GM18502 (cell line): ENCODE results near the gene TBC1D4.
"Not testable (repeated sequence)": the region's sequence is repeated elsewhere in the genome, so short reads cannot be mapped to it uniquely, and the experiment has no call there.

Source experiments
- ATAC-seq: cut with Tn5 transposase; IDR thresholded peaks from one replicate; pipeline ENCODE4 v1.9.1; 2021; ENCODE audit warnings: mild to moderate bottlenecking; ENCODE audit not compliant: unreplicated experiment, poor library complexity

The TBC1D4 gene

DNA sequence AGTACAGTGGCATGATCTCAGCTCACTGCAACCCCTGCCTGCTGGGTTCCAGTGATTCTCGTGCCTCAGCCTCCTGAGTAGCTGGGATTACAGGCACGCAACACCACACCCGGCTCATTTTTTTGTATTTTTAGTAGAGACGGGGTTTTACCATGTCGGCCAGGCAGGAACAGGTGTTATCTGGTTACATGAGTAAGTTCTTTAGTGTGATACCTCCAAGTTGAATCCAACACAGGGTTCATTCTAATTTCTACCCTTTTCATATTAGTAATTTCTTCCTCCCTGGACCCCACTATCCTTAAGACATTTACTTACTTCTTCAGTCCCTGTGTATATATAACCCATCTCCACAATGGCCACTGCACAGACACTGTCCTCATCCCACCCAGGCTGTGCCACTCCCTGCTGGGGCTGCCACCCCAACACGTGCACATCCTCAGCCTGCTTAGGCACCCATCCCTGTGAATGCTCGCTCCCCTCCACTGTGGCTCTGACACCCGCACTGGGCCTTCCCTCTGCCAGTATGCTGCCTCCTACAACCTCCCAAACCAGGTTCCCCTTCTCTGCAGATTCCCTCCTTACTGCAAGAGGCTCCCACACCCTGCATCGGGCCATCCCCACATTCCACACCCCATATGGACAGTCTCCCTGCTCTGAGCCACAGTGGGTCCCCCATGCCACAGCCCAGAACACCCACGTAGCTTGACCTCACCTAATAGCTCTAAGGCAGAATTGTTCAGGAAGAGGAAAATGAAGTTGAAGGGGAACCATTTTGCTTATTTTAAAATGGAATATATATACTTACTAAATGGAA, 147.1 kb downstream of the TBC1D4 start:
- no peak for ATAC-seq

DNA sequence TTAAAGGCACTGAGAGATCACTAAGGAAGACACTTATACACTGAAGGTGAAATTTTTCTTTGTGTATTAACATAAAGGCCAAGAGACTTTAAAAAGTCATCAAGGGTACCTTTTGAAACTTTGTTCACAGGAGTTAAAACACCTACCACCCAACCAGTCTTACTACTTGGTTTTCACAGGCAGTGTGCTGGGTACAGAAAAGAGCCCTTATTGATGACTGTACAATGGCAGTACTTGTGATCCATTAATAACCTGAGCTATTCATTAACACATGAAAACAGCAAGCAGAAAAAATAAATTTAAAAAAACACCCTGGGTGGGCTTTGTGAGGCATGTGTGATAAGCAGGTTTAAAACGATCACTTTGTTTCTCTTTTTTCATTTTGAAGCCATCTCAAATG, 148.9 kb downstream of the TBC1D4 start:
- ATAC-seq = no peak

DNA sequence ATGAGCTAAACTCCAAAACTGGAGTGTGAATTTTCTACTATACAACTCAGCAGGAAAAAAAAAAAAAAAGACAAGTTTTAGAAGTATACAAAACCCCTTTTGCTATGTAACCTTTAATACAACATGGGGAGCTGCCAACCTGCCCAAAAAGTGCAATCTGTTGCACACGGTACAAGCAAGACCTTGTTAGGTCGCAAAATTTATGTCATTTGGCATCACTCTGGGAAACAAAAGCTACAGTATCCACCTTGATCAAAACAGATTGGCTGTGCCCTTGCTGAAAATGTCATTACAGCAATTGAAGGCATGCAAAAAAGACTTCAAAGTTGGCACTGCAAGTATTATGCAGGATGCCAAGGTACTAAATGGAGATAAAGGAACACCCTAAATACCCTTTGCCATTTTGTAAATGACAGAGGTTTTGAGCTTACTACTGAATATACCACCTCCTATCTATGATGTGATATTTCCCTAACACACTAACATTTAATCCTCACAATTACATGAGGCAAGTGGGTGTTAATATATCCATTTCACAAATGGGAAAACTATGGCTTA, 150.1 kb downstream of the TBC1D4 start:
- no peak for ATAC-seq

DNA sequence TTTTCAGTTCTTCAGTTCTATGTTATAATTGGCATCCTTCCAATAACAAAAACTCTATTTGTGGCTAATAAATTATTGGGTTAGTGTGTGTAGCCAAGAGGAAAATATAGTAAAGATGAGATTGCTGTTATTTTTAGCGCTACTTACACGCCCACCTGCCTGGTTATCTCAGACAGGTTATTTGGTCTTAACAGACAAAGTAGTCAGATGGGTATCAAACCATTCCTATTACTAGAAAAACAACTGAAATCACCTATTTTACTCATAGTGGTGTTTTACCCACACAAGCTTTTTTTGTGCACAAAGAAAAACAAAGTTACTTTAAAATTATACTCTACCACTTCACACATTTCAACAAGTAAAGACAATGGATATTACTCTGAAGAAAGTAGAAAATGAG, 151.2 kb downstream of the TBC1D4 start:
- ATAC-seq = no peak

DNA sequence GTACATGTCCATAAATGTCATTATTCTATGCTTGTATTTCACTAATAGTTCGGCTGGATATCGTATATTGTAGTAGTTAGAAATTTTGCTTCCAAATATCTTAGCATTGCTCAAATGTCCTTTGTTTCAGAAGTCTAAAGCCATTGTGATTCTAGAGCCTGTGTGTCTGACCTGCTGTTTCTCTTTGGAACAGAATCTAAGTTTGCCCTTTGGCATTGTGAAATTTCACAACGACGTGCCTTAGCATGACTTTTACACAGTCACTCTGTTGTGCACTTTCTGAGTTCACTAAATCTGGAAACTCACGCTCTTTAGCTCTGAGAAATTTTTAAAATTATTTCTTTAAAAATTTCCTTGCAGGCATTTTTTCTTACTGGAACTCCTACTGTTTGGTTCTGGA, 152.2 kb downstream of the TBC1D4 start:
- no peak for ATAC-seq

DNA sequence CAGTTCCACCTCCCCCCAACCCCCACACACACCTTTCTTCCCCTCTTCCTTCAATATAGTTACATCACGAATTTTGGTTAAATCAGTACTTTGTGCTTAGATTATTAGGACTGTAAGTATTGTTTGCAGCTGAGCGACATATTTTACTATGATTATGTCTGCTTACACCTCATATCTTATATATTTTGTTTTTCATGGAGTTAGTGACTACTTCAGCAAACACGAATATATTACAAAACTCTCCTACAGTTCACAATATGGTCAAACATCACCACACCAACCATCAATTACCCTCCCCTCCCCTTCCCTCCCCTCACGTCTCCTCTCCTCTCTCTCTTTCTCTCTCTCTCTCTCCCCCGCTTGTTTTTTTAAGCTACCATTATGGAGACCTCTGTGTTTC, 152.9 kb downstream of the TBC1D4 start:
- no peak for ATAC-seq

DNA sequence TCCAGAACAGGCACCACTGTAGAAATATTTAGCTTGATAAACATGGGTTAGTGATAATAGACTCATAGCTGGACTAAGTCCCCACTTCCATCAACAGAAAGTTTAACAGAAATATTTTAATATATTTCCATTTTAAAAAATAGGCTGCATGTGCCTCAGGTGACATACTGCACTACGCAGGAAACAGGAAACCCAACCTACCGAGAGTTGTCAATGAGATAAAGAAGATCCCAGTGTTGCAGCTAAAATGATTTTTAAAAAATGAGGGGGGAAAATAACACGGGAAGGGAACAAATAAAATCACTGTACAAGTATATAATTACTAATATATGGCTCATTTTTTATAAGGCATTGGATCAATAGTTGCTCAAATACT, 154.8 kb downstream of the TBC1D4 start:
- peak; percentile 4 for ATAC-seq

DNA sequence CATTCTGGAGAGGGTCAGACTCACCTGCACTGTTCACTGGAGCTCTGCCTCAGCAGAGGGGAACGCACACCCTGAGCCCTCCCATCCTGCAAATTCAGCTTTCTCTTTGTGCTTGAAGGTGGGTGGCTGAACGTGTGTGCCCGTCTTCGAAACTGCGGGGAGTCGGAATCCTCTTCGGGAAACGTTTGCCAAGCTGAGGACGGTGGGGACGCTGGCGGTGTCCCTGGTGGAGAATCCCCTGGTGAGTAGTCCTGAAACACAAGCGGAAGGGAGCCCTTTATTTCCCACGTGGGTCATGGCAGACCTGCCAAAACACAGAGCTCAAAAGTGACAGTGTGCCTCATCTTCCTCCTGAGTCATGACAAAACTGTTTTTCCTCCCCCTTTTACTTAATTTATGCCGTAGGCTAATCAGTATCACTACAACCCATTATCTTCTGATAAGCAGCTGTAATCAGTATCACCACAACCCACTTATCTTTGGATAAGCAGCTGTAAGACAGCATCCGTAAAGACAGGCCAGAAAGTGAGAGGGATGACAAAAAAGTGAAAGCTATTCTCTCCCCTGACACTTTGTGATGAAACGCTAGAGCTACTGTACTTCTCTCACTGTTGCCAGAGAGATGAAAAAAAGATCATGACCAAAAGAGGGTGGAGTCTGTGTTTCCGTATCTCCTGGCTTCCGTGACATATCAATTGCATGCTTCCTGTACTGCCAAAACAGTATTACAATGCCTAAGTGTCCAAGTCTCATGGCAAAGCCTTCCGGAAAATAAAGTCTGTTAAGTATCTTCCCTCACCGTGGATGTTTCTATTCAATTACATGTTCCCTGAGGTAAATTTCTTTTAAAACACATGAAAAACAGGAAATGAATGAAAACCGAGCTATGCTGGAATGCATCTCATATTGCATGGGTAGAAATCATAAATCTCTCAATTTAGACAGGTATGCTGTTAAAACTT, 155.5 kb downstream of the TBC1D4 start:
- ATAC-seq = peak; percentile 94

DNA sequence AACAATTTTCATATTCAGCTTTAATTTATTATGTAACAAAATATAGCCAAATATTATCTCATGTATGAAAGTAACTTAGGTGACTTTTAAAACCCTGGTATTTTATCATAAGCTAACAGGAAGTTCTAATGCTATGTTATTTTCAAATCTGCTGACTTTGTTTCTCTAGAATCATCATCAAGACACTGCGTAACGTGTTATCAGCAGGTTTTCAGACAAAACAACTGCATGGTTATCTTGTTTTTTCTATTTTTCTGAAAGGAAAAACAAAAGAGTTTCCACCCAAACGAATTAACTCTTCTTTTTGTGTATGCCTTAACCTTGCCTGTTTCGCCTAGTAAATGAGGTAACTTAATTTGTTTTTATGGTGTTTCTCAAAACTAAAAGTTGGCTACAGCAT, 156.3 kb downstream of the TBC1D4 start:
- ATAC-seq = no peak

DNA sequence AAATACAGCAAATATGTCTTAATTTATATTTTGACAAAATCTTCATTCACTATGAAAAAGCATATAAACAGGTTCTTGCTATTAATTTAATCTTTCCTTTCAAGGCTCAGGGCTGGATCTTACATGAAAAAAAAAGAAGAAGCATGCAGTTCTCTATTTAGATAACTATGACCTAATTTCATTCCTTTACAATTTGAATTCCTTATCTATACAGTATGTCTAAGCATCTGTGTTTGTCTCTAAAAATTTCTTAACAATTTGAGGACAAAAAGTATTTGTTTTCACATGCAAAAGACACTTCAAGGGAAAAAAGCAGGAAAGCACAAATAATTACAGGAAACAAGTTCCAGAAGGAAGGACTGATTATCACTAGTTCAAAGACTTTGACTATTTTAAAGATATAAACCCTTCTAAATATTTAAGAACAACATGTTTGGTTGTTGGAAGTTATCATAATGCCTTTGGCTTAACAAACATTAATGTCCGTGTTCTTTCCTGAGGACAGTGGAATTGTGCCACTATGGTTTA, 157.5 kb downstream of the TBC1D4 start:
- ATAC-seq = no peak

DNA sequence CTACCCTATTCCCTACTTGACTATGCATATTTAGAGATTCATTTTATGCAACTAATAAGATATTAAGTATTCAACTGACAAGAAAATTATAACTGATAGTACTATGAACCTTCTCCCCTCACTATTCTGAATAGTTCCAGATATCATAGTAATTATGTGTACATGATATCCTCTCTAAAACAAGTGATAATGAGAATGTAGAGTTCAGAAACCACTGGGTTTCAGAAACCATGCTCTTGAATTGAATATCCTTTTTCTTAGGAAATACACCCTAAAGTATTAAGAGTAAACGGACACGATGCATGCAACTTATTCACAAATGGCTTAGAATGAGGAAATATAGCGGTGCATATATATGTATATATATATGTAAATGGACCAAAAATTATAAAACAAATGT, 160.9 kb downstream of the TBC1D4 start:
- no peak for ATAC-seq

DNA sequence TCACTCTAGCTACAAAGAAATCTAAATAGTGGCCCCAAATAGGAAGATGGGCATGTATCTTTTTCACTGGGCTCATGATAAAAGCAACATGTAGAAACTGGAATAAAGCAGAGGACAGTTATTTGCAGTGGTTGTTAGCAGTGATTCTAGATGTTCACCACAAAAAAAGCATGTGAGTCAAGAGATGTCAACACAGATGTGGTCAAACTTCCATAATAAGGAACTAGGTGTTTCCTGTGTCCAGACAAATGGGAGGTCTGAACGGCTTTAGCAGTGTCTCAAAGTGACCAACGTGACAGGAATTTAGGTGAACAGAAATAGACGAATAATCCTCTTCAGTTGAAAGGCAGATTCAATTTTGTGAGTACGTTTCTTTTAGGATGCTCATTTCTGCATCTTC, 162.7 kb downstream of the TBC1D4 start:
- no peak for ATAC-seq

DNA sequence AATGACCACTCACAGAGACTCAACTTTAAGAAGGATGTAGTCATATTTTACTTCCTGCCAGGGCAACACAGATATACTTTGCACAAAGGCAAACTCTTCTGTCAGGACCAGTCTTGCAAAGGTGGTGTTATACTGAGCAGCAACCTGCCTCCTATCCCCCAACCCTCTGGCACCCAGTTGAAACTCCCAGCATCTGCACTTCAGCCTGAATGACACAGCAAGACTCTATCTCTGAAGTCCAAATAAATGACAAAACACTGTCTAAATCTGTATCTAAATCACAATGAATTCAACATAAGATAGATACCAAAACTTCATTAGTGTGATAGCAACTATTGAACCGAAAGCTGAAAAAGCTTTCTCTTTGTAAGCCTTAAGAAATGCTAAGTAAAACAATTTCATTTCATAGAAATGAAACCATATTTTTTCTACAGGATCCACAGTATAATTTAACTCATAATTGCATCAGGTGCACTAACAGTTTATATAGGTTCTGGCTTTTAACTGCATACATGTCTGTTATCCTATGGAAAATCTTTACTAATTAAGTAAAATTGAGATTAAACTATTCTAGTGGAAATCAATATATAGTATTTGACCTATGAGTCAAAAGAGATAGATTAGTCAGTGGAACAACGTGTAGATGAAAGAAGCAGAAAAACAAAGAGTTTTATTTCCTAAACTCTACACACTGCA, 163.7 kb downstream of the TBC1D4 start:
- no peak for ATAC-seq

DNA sequence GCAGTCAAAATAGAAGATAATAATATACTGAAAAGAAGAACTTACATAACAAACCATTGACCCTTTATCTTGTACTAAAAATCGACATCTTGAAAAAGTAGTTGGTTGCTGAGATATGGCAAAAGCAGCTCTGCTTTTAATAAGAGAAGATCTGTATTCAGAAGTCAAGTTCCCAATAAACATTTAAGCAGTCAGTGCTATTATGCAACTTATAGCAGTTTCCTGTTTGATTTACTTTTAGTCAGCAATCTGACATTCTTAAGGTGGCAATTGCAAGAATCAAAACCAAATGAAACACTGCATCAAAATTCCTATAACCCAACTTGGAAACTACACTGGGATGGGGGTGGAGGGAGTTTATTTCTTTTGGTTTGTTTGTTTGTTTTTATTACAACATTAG, 165.5 kb downstream of the TBC1D4 start:
- ATAC-seq = no peak

DNA sequence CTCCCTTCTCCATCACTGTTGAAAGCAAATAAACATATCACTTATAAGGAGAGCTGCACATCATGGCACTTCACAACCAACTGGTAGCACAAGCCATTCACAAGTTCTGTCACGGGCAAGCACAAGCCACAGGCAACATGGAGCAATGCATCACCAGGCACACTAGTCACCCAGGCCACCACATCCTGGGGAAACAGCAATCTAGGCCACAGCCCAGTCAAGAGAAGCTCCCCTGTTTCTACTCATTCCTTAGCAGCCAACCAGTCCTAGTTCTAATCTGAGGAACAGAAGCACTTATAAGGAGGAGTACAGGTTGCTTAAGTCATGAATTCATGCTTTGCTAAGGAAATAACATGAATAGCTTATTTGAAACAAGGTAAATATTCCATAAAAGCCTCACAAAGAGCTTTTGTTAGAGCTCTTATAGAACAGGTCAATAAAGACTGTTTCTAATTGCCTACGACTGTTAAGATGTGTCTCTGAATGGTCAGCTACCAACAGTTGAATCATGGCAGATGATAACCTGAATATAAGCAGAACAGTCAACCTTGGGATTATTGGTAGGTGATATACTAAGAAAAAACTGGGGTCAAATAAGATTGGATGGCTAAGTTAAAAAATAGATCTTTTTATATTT, 169.0 kb downstream of the TBC1D4 start:
- ATAC-seq = no peak

DNA sequence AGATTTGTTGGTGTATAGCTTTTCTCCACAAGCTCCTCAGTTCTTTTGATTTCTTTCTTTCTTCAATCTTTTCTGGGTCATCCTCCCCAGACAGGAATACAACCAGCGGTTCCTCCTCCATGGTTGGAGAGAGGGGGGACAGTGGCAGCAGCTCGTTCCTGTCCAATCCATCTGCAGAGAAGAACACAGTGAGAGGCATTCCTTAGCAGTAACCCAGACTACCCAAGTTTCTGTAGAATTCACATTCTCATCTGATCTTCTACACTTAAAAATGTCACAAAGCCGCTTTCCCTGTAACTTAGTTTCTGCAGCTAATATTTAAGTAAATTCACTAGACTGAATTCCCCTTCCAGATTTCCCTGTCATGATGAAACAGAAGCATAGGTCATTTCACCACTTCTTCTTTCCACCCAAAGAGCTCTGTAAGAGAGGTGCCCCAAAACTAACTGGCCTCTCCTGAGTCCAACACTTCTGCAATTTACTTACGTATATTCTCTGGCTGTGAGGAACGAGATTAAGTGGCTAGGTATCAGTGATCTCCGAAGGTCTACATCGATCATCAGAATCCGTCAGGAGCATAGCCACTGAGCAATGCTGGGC, 171.9 kb downstream of the TBC1D4 start:
- ATAC-seq = no peak

DNA sequence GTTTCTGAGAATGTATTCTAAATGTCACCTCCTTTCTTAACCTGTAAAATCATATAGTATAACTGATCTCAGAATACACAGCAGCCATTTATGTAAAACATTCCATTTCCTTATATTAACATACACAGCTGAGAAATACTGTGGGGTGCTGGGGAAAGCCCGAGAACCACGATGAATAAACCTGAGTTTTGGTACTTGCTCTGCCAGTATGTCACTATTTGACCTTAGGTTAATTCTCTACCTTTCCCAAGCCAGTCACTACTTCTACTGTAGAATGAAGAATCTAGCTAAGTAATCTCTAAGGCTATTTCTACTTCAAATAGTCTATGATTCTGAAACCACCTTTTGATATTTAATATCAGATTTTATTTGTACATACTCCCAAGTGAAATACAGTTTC, 173.7 kb downstream of the TBC1D4 start:
- ATAC-seq = no peak

DNA sequence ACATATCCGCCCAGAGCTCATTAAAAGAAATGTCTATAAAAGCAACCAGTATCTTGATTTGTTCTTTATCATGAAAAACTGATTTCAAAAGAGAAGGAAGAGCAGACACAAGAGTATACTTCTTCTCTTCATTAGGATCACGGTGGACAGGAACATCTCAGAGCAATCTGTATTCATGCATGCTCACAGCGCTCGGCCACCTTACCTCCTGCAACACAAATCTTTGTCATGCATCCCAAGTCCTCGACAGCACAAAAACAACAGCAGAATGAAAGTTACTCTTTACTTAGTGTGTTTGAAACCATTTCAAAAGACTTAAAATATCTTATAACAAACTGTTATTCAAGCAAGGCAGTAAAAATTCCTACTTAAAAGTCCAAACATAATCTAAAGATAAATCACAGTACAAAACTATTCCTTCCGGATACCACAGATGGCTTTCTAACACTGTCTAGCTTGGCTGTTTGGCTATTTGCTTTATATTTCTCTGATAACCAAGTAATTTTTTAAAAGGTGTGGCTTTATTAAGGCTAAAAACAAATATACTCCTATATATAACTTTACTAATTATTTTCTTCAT, 174.5 kb downstream of the TBC1D4 start:
- ATAC-seq = no peak

DNA sequence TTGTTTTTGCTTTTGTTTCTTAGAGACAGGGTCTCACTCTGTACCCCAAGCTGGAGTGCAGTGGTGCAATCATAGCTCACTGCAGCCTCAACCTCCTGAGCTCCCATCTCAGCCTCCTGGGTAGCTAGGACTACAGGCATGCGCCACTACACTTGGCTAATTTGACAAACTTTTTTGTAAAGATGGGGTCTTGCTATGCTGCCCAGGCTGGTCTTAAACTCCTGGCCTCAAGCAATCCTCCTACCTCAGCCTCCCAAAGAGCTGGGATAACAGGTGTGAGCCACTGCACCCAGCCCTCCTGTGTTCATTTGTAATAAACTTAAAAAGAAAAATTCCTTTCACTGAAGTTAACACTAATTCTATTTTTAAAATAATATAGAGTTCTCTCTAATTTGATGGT, 175.0 kb downstream of the TBC1D4 start:
- ATAC-seq = not testable (repeated sequence)
